K562 (cell line): ENCODE measurements around the gene IGF1R. TPM values are rescaled to one million over a fixed set of nuclear protein-coding genes. Genes with fewer than 3 reads are reported as not detected.

Source experiments
- ATAC-seq: fragments of 200-7000 bp; cut with Tn5 transposase; 3 replicates; pipeline ENCODE4 v1.9.1; 2020; ENCODE audit warnings: moderate library complexity
- BruUV-seq: library from RNA; stranded (reverse); fragments of 400-500 nt; replicated peaks from 2 replicates; lab custom pipeline; 2021; lab: Mats Ljungman, UMichigan
- CTCF ChIA-PET: fragments of 300-600 bp; formaldehyde crosslinking; extraction: SDS; loops from one replicate; lab custom pipeline; 2021; ENCODE audit warnings: low intra/inter-chr PET ratio; lab: Yijun Ruan, JAX
- POLR2A ChIA-PET: fragments of 300-600, 350-650 bp; sonication (Branson Sonifier 250); formaldehyde crosslinking; extraction: SDS; loops from one replicate; lab custom pipeline; 2021; ENCODE audit warnings: antibody characterized with exemption, inconsistent platforms; lab: Yijun Ruan, JAX
- DNase-seq, 4 experiments: peaks; one replicate each; pipeline versions ENCODE4 v3.0.0 to v3.0.0-alpha.2; 2011 to 2018; ENCODE audit warnings: low spot score in 3 of 4, mixed read lengths in 3 of 4; ENCODE audit errors: extremely low read depth in 1 of 4
- FAIRE-seq: peaks from 2 replicates; lab custom pipeline; 2011; peaks lifted over from hg19 to GRCh38; lab: Jason Lieb, UNC
- H2AFZ ChIP-seq: 2 replicates; pipeline ENCODE4 v1.6.0; 2011; ENCODE audit warnings: low read depth, low read length, control low read depth, inconsistent platforms
- H3K27ac ChIP-seq: fragments of 200-600 bp; 3 replicates; pipeline ENCODE4 v1.8.0; 2011; ENCODE audit warnings: low read depth, mild to moderate bottlenecking, control low read depth, inconsistent platforms, low read length, moderate library complexity, mixed read lengths; ENCODE audit errors: extremely low read depth
- H3K27me3 ChIP-seq, 2 experiments: fragments of 300-600 bp in 1 of 2; 2 replicates in 1 of 2; 3 replicates in 1 of 2; pipeline versions ENCODE4 v1.6.0 to v1.8.0; 2011; ENCODE audit warnings: inconsistent platforms in 2 of 2, low read length in 2 of 2, mild to moderate bottlenecking in 1 of 2, mixed read lengths in 1 of 2, moderate library complexity in 1 of 2; ENCODE audit not compliant: control insufficient read depth in 2 of 2, insufficient read depth in 2 of 2
- H3K36me3 ChIP-seq: fragments of 300-600 bp; 3 replicates; pipeline ENCODE4 v1.8.0; 2011; ENCODE audit warnings: mild to moderate bottlenecking, low read length, inconsistent platforms; ENCODE audit not compliant: control insufficient read depth, insufficient read depth
- H3K4me1 ChIP-seq, 2 experiments: fragments of 200-600 bp in 1 of 2; replicated peaks in 1 of 2; 2 replicates in 1 of 2; 3 replicates in 1 of 2; pipeline versions ENCODE4 v1.5.1 to v1.8.0; 2011; ENCODE audit warnings: inconsistent platforms in 2 of 2, low read length in 2 of 2, mild to moderate bottlenecking in 1 of 2, mixed read lengths in 1 of 2, moderate library complexity in 1 of 2; ENCODE audit not compliant: control insufficient read depth in 2 of 2, insufficient read depth in 2 of 2
- H3K4me2 ChIP-seq: 2 replicates; pipeline ENCODE4 v1.6.1; 2011; ENCODE audit warnings: low read length, control low read depth, inconsistent platforms, mixed read lengths; ENCODE audit not compliant: insufficient read depth
- H3K4me3 ChIP-seq: fragments of 200-600 bp; sonication (generic), shearing (Covaris generic); 2 replicates; pipeline ENCODE4 v1.5.1; 2016; ENCODE audit warnings: control low read depth, inconsistent platforms
- H3K79me2 ChIP-seq: fragments of 200-600 bp; 3 replicates; pipeline ENCODE4 v1.8.0; 2011; ENCODE audit warnings: low read length, inconsistent platforms; ENCODE audit not compliant: control insufficient read depth, insufficient read depth
- H3K9ac ChIP-seq, 2 experiments: 2 replicates each; pipeline versions ENCODE4 v1.6.0 to v1.6.1; 2011; ENCODE audit warnings: low read depth in 2 of 2, low read length in 2 of 2, control low read depth in 1 of 2, inconsistent platforms in 1 of 2, mild to moderate bottlenecking in 1 of 2, mixed read lengths in 1 of 2; ENCODE audit not compliant: insufficient read depth in 1 of 2
- H3K9me1 ChIP-seq: one replicate; pipeline ENCODE4 v1.6.0; 2011; ENCODE audit warnings: inconsistent platforms, mild to moderate bottlenecking, low read length, moderate library complexity; ENCODE audit not compliant: control insufficient read depth, insufficient read depth
- H3K9me3 ChIP-seq: replicated peaks from 2 replicates; pipeline ENCODE4 v1.5.1; 2011; ENCODE audit warnings: low read depth, low read length, inconsistent platforms; ENCODE audit not compliant: control insufficient read depth, insufficient read depth
- H4K20me1 ChIP-seq: replicated peaks from 2 replicates; pipeline ENCODE4 v1.6.1; 2011; ENCODE audit warnings: low read length, inconsistent platforms, mixed read lengths; ENCODE audit not compliant: control insufficient read depth, insufficient read depth
- HDAC3 ChIP-seq: fragments of 450-650 bp; IDR thresholded peaks from 2 replicates; pipeline ENCODE4 v1.6.1; 2018; ENCODE audit warnings: borderline replicate concordance, mild to moderate bottlenecking, moderate library complexity; ENCODE audit not compliant: partially characterized antibody
- MAFG ChIP-seq: fragments of 450-650 bp; conservative IDR thresholded peaks from 2 replicates; pipeline ENCODE4 v1.6.1; 2016; ENCODE audit warnings: missing genetic modification characterization, missing compliant biosample characterization
- ZNF431 ChIP-seq: sonication (generic); formaldehyde crosslinking; IDR thresholded peaks from 2 replicates; pipeline ENCODE4 v1.8.0; 2022; ENCODE audit warnings: mild to moderate bottlenecking, missing genetic modification reagents
- ZSCAN32 ChIP-seq: fragments of 450-650 bp; formaldehyde crosslinking; IDR thresholded peaks from 2 replicates; pipeline ENCODE4 v1.4.0; 2020; ENCODE audit warnings: mild to moderate bottlenecking, moderate library complexity
- WGBS: fragments of 100-300 bp; shearing (Covaris generic); methylation state at CpG from one replicate; pipeline ENCODE4 v1.1.6; 2016; ENCODE audit warnings: low coverage, mixed read lengths; ENCODE audit not compliant: insufficient coverage; ENCODE audit errors: missing lambda C conversion rate; 5-methylcytosine and 5-hydroxymethylcytosine counted together
- in situ Hi-C: fragments of 300-500 bp; cut with MboI; formaldehyde crosslinking; loops from 4 replicates; pipeline ENCODE4 v1.15.0; 2018; ENCODE audit warnings: inconsistent platforms, mixed read lengths
- intact Hi-C: fragments of 100-400 bp; cut with micrococcal nuclease; formaldehyde crosslinking; loops from 2 replicates; pipeline ENCODE4 v1.14.2; 2022
- polyA plus RNA-seq, 8 experiments: library from polyadenylated mRNA; depleted of rRNA in 4 of 8; stranded (reverse) in 5 of 8; unstranded in 3 of 8; fragments of >200 nt; fragmentation: Nextera tagmentation in 2 of 8; fragmentation: Illumina TruSeq in 1 of 8; extraction: Ambion mirVana in 2 of 8; extraction: Trizol in 1 of 8; gene quantifications; 2 replicates each; pipeline versions ENCODE4 v1.2.1 to v1.2.3, GENCODE V29; 2011 to 2014; ENCODE audit warnings: inconsistent platforms in 1 of 8, missing spikeins in 1 of 8
- total RNA-seq, 7 experiments: library from RNA; depleted of rRNA in 6 of 7; stranded (reverse); fragments of >200 nt in 6 of 7; fragmentation: Illumina TruSeq in 2 of 7; extraction: Trizol in 2 of 7; gene quantifications; 2 replicates each; pipeline versions ENCODE4 v1.2.1 to v1.2.3, GENCODE V29; 2011 to 2021; ENCODE audit warnings: low replicate concordance in 1 of 7
- TF ChIP-seq, protein P1 (sequence below): fragments of 250-450 bp; sonication (Bioruptor Pico); IDR thresholded peaks from 2 replicates; pipeline ENCODE4 v1.4.0; 2020; ENCODE audit warnings: mild to moderate bottlenecking, moderate library complexity
- TF ChIP-seq, protein P2 (sequence below), 2 experiments: fragments of 450-650 bp; conservative IDR thresholded peaks; 2 replicates each; pipeline ENCODE4 v1.6.1; 2017; ENCODE audit warnings: mild to moderate bottlenecking in 2 of 2, moderate library complexity in 2 of 2

The IGF1R gene
- total and polyA plus RNA-seq, 9 of the 15 experiments (the other 6 are each of a cell fraction or from before 2014, with no cell fraction given), result 0.35 to 8.0 (median 1.6) TPM

DNA sequence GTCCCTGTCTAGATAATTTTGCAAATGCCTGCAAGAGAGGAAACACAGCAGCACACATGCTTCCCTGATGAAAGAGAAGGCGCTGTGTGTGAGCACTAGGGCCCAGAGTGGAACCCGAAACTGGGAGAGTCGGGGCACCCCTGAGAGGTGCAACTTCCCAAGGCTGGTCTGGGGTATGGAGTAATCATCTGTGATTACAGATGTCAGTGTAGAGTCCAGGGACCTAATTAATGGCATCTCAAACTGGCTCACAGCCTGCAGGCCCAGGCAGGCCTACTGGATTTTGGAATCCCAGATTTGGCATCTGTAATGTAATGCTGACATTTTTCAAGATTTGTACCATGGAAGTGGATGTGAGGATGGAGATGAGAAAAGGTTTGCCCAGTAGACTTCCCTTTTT, 329.8 kb downstream of the IGF1R start (continued):
- no peak for TF ChIP-seq ZSCAN32 (CRISPR knock-in tag)
- TF ChIP-seq, protein P1, sequence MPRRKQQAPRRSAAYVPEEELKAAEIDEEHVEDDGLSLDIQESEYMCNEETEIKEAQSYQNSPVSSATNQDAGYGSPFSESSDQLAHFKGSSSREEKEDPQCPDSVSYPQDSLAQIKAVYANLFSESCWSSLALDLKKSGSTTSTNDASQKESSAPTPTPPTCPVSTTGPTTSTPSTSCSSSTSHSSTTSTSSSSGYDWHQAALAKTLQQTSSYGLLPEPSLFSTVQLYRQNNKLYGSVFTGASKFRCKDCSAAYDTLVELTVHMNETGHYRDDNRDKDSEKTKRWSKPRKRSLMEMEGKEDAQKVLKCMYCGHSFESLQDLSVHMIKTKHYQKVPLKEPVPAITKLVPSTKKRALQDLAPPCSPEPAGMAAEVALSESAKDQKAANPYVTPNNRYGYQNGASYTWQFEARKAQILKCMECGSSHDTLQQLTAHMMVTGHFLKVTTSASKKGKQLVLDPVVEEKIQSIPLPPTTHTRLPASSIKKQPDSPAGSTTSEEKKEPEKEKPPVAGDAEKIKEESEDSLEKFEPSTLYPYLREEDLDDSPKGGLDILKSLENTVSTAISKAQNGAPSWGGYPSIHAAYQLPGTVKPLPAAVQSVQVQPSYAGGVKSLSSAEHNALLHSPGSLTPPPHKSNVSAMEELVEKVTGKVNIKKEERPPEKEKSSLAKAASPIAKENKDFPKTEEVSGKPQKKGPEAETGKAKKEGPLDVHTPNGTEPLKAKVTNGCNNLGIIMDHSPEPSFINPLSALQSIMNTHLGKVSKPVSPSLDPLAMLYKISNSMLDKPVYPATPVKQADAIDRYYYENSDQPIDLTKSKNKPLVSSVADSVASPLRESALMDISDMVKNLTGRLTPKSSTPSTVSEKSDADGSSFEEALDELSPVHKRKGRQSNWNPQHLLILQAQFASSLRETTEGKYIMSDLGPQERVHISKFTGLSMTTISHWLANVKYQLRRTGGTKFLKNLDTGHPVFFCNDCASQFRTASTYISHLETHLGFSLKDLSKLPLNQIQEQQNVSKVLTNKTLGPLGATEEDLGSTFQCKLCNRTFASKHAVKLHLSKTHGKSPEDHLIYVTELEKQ (CRISPR knock-in tag), result no peak
- TF ChIP-seq HDAC3, result no peak
- TF ChIP-seq, protein P2, sequence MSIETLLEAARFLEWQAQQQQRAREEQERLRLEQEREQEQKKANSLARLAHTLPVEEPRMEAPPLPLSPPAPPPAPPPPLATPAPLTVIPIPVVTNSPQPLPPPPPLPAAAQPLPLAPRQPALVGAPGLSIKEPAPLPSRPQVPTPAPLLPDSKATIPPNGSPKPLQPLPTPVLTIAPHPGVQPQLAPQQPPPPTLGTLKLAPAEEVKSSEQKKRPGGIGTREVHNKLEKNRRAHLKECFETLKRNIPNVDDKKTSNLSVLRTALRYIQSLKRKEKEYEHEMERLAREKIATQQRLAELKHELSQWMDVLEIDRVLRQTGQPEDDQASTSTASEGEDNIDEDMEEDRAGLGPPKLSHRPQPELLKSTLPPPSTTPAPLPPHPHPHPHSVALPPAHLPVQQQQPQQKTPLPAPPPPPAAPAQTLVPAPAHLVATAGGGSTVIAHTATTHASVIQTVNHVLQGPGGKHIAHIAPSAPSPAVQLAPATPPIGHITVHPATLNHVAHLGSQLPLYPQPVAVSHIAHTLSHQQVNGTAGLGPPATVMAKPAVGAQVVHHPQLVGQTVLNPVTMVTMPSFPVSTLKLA (conservative IDR thresholded peaks at IDR 0.05), result no peak
- no peak for TF ChIP-seq ZNF431 (CRISPR knock-in tag)

DNA sequence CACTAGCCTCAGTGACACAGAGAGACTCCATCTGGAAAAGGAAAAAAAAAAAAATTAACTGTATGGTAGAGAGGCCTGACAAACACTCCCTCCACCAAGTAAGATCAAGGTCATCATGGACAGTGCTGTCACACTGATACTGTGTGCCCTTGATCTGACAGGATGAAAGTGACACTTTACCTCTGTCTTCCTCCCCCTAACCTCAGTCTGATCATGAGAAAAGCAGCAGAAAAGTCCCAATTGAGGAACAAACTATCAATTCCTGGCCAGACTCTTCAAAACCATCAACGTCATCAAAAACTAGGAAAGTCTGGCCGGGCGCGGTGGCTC, 332.5 kb downstream of the IGF1R start:
- Histone ChIP-seq H3K79me2 (no peaks in the 10 kb centered on the region), H3K4me1 (peaks cover 0 to 13% of the 10 kb centered on the region in 2 experiments; a peak in 4 of 5 replicates), H3K4me3 (no peak overlapping the region), H2AFZ (0 out of 2 replicates have a peak overlapping the region, but pooled peaks have one; percentile 40), H3K9ac (no peak overlapping the region), H3K27me3 (no peaks in the 10 kb centered on the region), H3K27ac (no peak overlapping the region), H3K4me2 (no peak overlapping the region), H3K9me3 (no peaks in the 10 kb centered on the region), H4K20me1 (no peaks in the 10 kb centered on the region), H3K9me1 (no peaks in the 10 kb centered on the region), H3K36me3 (no peaks in the 10 kb centered on the region)
- intact Hi-C loops (no loop called here), in situ Hi-C loops (loop anchor here (10.0 kb wide), 1 partner anchor 206 kb away; no protein-coding TSS in a partner anchor)
- no TSS peak for BruUV-seq
- 68% methylated on average over 4 of the region's 4 CpGs for WGBS
- no peak for TF ChIP-seq MAFG (tag)
- POLR2A ChIA-PET, result no interaction called here
- FAIRE-seq (no peak), ATAC-seq (no peak), DNase-seq (no peak)
- CTCF ChIA-PET, result no interaction called here
